Activated CD8-positive, alpha-beta T cell treated with anti-CD3 and anti-CD28 coated beads for 36 hours (primary cell): ENCODE measurements around the gene DAB1. TPM values are rescaled to one million over a fixed set of nuclear protein-coding genes. Genes with fewer than 3 reads are reported as not detected.

ENCODE experiments used
- ATAC-seq: fragments of 200-7000 bp; cut with Tn5 transposase; one replicate; pipeline ENCODE4 v1.10.0; 2021; ENCODE audit warnings: mild to moderate bottlenecking, moderate library complexity
- CTCF ChIA-PET: fragments of 350-600 bp; sonication (Branson Sonifier 250); formaldehyde crosslinking; loops from one replicate; lab custom pipeline; 2021; ENCODE audit warnings: antibody characterized with exemption; lab: Charles Lee
- POLR2A ChIA-PET: fragments of 350-600 bp; sonication (Branson Sonifier 250); formaldehyde crosslinking; loops from one replicate; lab custom pipeline; 2021; ENCODE audit warnings: antibody characterized with exemption; lab: Charles Lee
- DNase-seq: peaks from one replicate; pipeline ENCODE4 v3.0.0-alpha.2; 2020
- H3K27ac Mint-ChIP-seq: one replicate; pipeline ENCODE4 v1.8.0; 2021; ENCODE audit warnings: mild to moderate bottlenecking, mixed read lengths
- H3K27me3 Mint-ChIP-seq: one replicate; pipeline ENCODE4 v1.8.0; 2021; ENCODE audit warnings: mixed read lengths
- H3K36me3 Mint-ChIP-seq: one replicate; pipeline ENCODE4 v1.8.0; 2021; ENCODE audit warnings: low read depth, mixed read lengths
- H3K4me1 Mint-ChIP-seq: one replicate; pipeline ENCODE4 v1.8.0; 2021; ENCODE audit warnings: low read depth, mixed read lengths
- H3K4me3 Mint-ChIP-seq: one replicate; pipeline ENCODE4 v1.8.0; 2021; ENCODE audit warnings: mild to moderate bottlenecking, moderate library complexity, mixed read lengths
- H3K9me3 Mint-ChIP-seq: one replicate; pipeline ENCODE4 v1.8.0; 2021; ENCODE audit warnings: mixed read lengths
- CTCF ChIP-seq: fragments of 200-600 bp; IDR thresholded peaks from one replicate; pipeline ENCODE4 v1.8.0; 2022; ENCODE audit warnings: antibody characterized with exemption, mild to moderate bottlenecking
- intact Hi-C: fragments of 100-400 bp; cut with micrococcal nuclease; formaldehyde crosslinking; loops from one replicate; pipeline ENCODE4 v1.10.0; 2022
- total RNA-seq, 2 experiments: library from RNA; stranded (reverse); gene quantifications; one replicate each; pipeline ENCODE4 v1.2.3, GENCODE V29; 2021

The DAB1 gene
- total RNA-seq, 2 experiments from 2014 or later, result not detected

- Mint-ChIP-seq H3K9me3 (no peaks in the 10 kb centered on the region), H3K27ac (no peak overlapping the region), H3K27me3 (no peaks in the 10 kb centered on the region), H3K4me1 (no peaks in the 10 kb centered on the region), H3K36me3 (no peaks in the 10 kb centered on the region), H3K4me3 (no peak overlapping the region)
- intact Hi-C loops, result no loop called here
- ChIA-PET POLR2A (interaction anchor here (0.6 kb wide), 1 partner anchor 19 kb away, joined by 3 read pairs; no protein-coding TSS in a partner anchor), CTCF (no interaction called here)
- DNase-seq (no peak), ATAC-seq (no peak)
- no peak for TF ChIP-seq CTCF
Observed at GRCh38 chr1:56948403-56949023, 475.3 kb downstream of the DAB1 start.
